Heart right ventricle (tissue), 16 donors: Measurements from ENCODE around the gene TSTD1. TPM values are rescaled to one million over a fixed set of nuclear protein-coding genes. Genes with fewer than 3 reads are reported as not detected.

ENCODE experiments used
- ATAC-seq, 8 donors: fragments of 200-7000 bp; cut with Tn5 transposase; one replicate each; pipeline ENCODE4 v1.9.1; 2020; ENCODE audit warnings: mild to moderate bottlenecking in 8 of 8, moderate library complexity in 8 of 8, moderate number of reproducible peaks in 1 of 8
- DNase-seq, 2 donors: peaks; one replicate each; pipeline ENCODE4 v3.0.0-alpha.2; 2020
- H3K27ac ChIP-seq, 10 donors: fragments of 200-600 bp; sonication (generic) in 2 of 10; one replicate each; pipeline versions ENCODE4 v1.5.0 to v1.8.0; 2020 to 2022; ENCODE audit warnings: mild to moderate bottlenecking in 3 of 10
- H3K27me3 ChIP-seq, 7 donors: fragments of 200-600 bp; one replicate each; pipeline ENCODE4 v1.8.0; 2021 to 2022; ENCODE audit warnings: mild to moderate bottlenecking in 2 of 7
- H3K36me3 ChIP-seq, 9 donors: fragments of 200-600 bp; sonication (generic) in 1 of 9; one replicate each; pipeline versions ENCODE4 v1.5.0 to v1.8.0; 2020 to 2022; ENCODE audit warnings: mild to moderate bottlenecking in 2 of 9
- H3K4me1 ChIP-seq, 9 donors: fragments of 200-600 bp; sonication (generic) in 1 of 9; one replicate each; pipeline versions ENCODE4 v1.5.0 to v1.8.0; 2020 to 2022; ENCODE audit warnings: mild to moderate bottlenecking in 4 of 9
- H3K4me3 ChIP-seq, 10 donors: fragments of 200-600 bp; sonication (generic) in 2 of 10; one replicate each; pipeline versions ENCODE4 v1.5.0 to v1.8.0; 2020 to 2022; ENCODE audit warnings: mild to moderate bottlenecking in 7 of 10, moderate library complexity in 2 of 10
- H3K9me3 ChIP-seq, 11 donors: fragments of 200-600 bp in 10 of 11; sonication (generic) in 2 of 11; one replicate each; pipeline versions ENCODE4 v1.5.0 to v1.8.0; 2013 to 2022; ENCODE audit warnings: mild to moderate bottlenecking in 2 of 11, control low read depth in 1 of 11, moderate library complexity in 1 of 11
- WGBS, 2 donors: extraction: QIAGEN DNeasy Blood & Tissue Kit; methylation state at CpG; one replicate each; pipeline ENCODE4 v1.1.7; 2013; ENCODE audit warnings: inconsistent platforms in 1 of 2; 5-methylcytosine and 5-hydroxymethylcytosine counted together
- intact Hi-C, 10 donors: fragments of 100-400 bp; cut with DNase I; formaldehyde crosslinking; loops; one replicate each; pipeline versions ENCODE4 v1.11.1 to v1.14.2; 2022
- polyA plus RNA-seq, 2 donors: library from polyadenylated mRNA; stranded (reverse); fragments of 200-250 nt; gene quantifications; one replicate each; pipeline ENCODE4 v1.2.3, GENCODE V29; 2013
- total RNA-seq, 10 donors: library from RNA; stranded (reverse); fragmentation: NEBNext Ultra II Directional in 3 of 10; extraction: Animal tissue kit (Norgen Biotek cat#: 25700) in 3 of 10; gene quantifications; one replicate each; pipeline versions ENCODE4 v1.2.1 to v1.2.4, GENCODE V29; 2021 to 2023
- TF ChIP-seq, protein P1 (sequence below), 9 donors: fragments of 200-600 bp; sonication (generic) in 2 of 9; IDR thresholded peaks; one replicate each; pipeline versions ENCODE4 v1.5.0 to v1.8.0; 2021 to 2022; ENCODE audit warnings: antibody characterized with exemption in 9 of 9, mild to moderate bottlenecking in 5 of 9, moderate library complexity in 1 of 9
- donor health status: Arrhythmogenic right ventricular cardiomyopathy.
- donor health status: ischemic (EF 13 %, LVEDD 7.1; RV severe dilation, severe dysfunction).
- donor health status: healthy with polysubstance abuse.
- donor health status: DM: no; HTN: yes; CAD: no.
- donor health status: DM: no; HTN: no; CAD: no.
- donor health status: ischemic (EF 25% LVEDD 6.9; RV normal size, moderate dysfunction).
- donor health status: ischemic (EF 25% LVEDD 5.7; RV mildly dilated, moderate dysfunction).
- donor health status: healthy.
- donor health status: DM: yes; HTN: yes; CAD: no.
- donor health status: Ischemic cardiomyopathy.
- donor health status: ischemic (EF 35%, LVEDD 5.7; RV mildly dilated, moderate dysfunction).
- donor health status: nonischemic (EF 11% LVEDD 7.7; RV severe dilation, severe dysfunction).
- donor health status: DM: yes; HTN: yes; CAD: no.
- donor health status: PGD.
- donor health status: ischemic (EF 29% LVEDD 5.4; RV normal size, mild dysfunction).
- donor health status: nonischemic (EF 23%, LVEDD 6.1; RV moderate dilation, normal function).

Gene TSTD1
- total and polyA plus RNA-seq, 12 donors: 8.0 to 18.0 (median 13.4) TPM

DNA sequence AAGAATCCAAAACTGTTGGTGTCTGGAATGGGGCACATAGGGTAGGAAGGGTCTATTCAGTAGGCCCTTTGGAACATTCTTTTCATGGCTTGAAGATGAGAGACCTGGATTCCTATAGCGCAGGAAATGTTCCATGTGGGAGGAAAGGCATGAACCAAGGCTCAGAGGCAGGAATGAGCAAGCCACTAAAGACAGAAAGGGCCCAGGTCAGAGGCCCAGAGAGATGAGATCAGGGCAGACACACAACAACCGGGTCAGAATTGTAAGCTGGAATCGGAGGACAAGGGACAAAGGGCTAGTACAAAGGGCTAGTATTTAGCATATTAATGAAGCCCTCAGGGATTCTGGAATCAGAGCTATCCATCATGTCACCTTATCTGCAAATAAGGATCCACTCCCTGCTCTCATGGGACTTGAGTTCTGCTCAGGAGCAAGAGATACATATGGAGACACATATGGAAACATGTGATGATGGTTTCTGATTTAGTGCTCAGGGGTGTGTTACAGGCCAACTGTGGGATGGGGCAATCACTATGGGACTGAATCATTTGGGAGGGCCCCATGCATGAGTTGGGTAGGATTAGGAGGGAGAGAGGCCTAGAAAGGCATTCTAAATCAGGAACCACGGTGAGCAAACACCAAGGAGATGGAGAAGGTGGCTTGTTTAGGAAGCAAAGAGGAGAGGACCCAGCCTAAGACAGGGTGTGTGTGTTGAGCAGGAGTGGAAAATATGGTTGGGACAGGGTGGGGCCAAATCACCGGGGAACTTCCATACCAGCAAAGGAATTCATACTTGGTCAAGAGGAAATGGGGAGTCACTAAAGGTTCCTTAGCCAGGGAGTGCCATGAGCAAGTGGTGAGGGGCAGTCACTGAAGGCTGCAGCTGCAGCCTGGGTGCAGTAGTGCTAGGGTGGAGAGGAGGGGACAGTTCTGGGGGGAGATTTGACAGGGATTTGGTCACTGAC is 42.0 kb upstream of the TSTD1 start:
- H3K27ac ChIP-seq: no peak overlapping the region
- no peaks in the 10 kb centered on the region for H3K9me3 ChIP-seq
- ATAC-seq (no peak), DNase-seq (no peak)
- whole genome bisulfite sequencing, 2 donors: 78 to 82% methylated on average over 5 of the region's 5 CpGs
- no peak overlapping the region for H3K4me3 ChIP-seq
- H3K36me3 ChIP-seq: no peaks in the 10 kb centered on the region
- TF ChIP-seq, protein P1, sequence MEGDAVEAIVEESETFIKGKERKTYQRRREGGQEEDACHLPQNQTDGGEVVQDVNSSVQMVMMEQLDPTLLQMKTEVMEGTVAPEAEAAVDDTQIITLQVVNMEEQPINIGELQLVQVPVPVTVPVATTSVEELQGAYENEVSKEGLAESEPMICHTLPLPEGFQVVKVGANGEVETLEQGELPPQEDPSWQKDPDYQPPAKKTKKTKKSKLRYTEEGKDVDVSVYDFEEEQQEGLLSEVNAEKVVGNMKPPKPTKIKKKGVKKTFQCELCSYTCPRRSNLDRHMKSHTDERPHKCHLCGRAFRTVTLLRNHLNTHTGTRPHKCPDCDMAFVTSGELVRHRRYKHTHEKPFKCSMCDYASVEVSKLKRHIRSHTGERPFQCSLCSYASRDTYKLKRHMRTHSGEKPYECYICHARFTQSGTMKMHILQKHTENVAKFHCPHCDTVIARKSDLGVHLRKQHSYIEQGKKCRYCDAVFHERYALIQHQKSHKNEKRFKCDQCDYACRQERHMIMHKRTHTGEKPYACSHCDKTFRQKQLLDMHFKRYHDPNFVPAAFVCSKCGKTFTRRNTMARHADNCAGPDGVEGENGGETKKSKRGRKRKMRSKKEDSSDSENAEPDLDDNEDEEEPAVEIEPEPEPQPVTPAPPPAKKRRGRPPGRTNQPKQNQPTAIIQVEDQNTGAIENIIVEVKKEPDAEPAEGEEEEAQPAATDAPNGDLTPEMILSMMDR (IDR thresholded peaks at IDR 0.05): no peak
- intact Hi-C loops: no loop called here
- peaks cover 0 to 22% (median 0%) of the 10 kb centered on the region in 9 donors for H3K4me1 ChIP-seq
- H3K27me3 ChIP-seq: peaks cover 0 to 18% (median 9%) of the 10 kb centered on the region in 7 donors

DNA sequence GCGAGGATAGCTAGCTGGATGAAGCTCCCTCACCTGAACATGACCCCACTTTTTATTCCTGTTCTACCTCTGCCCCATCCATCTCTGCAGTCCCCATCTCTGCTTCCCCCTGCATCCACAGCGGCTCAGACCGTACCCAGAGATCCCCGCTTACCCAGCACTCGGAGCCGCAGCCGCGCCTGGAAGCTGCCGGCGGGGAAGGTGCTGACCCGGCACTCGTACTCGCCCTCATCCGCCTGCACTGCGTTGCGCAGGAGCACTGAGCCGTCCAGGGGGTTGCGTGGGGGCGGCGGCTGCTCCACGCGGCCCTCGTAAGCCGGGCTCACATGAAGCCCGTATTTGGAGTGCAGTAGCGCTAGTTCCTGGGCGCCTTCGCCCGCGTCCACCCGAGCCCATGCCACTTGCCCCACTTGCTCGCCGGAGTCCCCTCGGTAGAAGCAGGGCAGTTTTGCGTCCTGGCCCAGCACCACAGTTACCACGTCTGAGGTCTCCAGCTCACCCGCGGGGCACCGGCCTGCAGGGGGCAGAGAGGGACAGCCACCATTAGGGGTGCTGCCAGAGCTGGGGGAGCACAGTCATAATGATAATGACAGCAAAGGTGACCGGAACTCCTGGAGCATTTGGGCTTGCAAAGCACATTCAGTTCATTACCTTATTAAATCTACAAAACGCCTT is 40.8 kb upstream of the TSTD1 start:
- ATAC-seq (no peak), DNase-seq (no peak)
- Histone ChIP-seq H3K36me3 (no peaks in the 10 kb centered on the region), H3K9me3 (no peaks in the 10 kb centered on the region), H3K27me3 (peaks cover 0 to 18% (median 9%) of the 10 kb centered on the region in 7 donors), H3K4me1 (peaks cover 0 to 22% (median 0%) of the 10 kb centered on the region in 9 donors), H3K27ac (no peak overlapping the region), H3K4me3 (no peak overlapping the region)
- 46 to 53% methylated on average over 41 of the region's 41 CpGs for WGBS, 2 donors
- TF ChIP-seq, protein P1 (IDR thresholded peaks at IDR 0.05): no peak
- intact Hi-C loops: no loop called here

- no peak for DNase-seq
- no peak for ATAC-seq
- TF ChIP-seq, protein P1 (IDR thresholded peaks at IDR 0.05): no peak
- no peak overlapping the region for H3K4me3 ChIP-seq
- no peaks in the 10 kb centered on the region for H3K36me3 ChIP-seq
- intact Hi-C loops: no loop called here
- peaks cover 0 to 2% (median 0%) of the 10 kb centered on the region in 9 donors for H3K4me1 ChIP-seq
- no peak overlapping the region for H3K27ac ChIP-seq
- no peaks in the 10 kb centered on the region for H3K9me3 ChIP-seq
- WGBS, 2 donors: 77 to 82% methylated on average over 9 of the region's 9 CpGs
- peaks cover 0 to 18% (median 9%) of the 10 kb centered on the region in 7 donors for H3K27me3 ChIP-seq
Measured at GRCh38 chr1:161077426-161077825, 38.7 kb upstream of the TSTD1 start.

- Histone ChIP-seq H3K4me3 (no peak overlapping the region), H3K36me3 (no peaks in the 10 kb centered on the region), H3K27ac (no peak overlapping the region), H3K9me3 (no peaks in the 10 kb centered on the region), H3K27me3 (peaks cover 0 to 18% (median 9%) of the 10 kb centered on the region in 7 donors), H3K4me1 (peaks cover 0 to 6% (median 0%) of the 10 kb centered on the region in 9 donors)
- ATAC-seq (no peak), DNase-seq (no peak)
- intact Hi-C loops: no loop called here
- TF ChIP-seq, protein P1 (IDR thresholded peaks at IDR 0.05): no peak
Measured at GRCh38 chr1:161076410-161076809, 37.6 kb upstream of the TSTD1 start.
